ENCODE measurements around the gene KIAA1755.

DNA sequence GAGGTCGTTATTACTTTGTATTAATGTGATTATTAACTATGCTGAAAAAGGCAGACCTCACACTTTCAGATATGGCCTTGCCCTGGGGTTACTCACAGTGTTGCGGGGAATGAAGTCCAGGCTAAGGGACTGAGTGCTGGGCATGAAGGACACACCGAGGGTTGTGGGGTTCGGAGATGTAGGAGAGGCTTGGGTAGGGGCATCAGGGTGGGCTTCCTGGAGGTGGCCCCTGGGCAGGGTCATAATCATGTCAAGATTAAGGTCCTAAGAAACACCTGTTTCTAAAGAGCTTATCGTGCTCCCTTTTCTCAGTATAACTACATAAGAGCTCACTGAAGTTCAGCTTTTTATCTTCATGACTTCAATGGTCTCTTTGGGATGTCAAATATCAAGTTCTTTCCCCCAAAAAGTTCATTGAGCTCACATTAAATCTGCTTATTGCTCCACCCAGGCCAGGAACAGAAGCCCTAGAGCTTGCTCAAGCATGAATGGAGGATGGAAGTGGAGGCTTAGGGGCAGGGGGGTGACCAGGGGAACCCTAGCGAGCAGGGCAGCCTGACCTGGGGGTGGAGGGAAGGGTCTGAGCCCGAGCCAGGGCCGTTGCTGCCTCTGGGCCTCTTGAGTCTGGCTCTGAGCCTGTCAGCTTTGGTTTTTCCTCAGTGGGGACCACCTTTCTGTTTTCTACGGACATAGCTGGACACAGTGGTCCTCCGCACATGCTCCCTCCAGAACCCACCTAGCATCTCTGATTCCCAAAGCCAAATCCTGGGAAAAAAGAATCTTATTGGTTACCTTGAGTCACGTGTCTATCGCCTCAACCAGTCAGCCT is 58.2 kb downstream of the KIAA1755 start:
- TF ChIP-seq, protein P1, sequence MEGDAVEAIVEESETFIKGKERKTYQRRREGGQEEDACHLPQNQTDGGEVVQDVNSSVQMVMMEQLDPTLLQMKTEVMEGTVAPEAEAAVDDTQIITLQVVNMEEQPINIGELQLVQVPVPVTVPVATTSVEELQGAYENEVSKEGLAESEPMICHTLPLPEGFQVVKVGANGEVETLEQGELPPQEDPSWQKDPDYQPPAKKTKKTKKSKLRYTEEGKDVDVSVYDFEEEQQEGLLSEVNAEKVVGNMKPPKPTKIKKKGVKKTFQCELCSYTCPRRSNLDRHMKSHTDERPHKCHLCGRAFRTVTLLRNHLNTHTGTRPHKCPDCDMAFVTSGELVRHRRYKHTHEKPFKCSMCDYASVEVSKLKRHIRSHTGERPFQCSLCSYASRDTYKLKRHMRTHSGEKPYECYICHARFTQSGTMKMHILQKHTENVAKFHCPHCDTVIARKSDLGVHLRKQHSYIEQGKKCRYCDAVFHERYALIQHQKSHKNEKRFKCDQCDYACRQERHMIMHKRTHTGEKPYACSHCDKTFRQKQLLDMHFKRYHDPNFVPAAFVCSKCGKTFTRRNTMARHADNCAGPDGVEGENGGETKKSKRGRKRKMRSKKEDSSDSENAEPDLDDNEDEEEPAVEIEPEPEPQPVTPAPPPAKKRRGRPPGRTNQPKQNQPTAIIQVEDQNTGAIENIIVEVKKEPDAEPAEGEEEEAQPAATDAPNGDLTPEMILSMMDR (IDR thresholded peaks at IDR 0.05; ENCODE audit: low read depth, low read length): no peak
- TF ChIP-seq POLR2A (IDR thresholded peaks at IDR 0.05; ENCODE audit: extremely low read depth, insufficient read length): no peak
